Upper lobe of right lung (tissue), 1 donor: ENCODE measurements around the gene NOD1. TPM values are rescaled to one million over a fixed set of nuclear protein-coding genes. Genes with fewer than 3 reads are reported as not detected.

ENCODE experiments used
- ATAC-seq: fragments of 200-7000 bp; cut with Tn5 transposase; one replicate; pipeline ENCODE4 v1.9.1; 2020; ENCODE audit warnings: mild to moderate bottlenecking, moderate library complexity
- DNase-seq: peaks from one replicate; pipeline ENCODE4 v3.0.0-alpha.2; 2020
- H3K27ac ChIP-seq: fragments of 200-600 bp; one replicate; pipeline ENCODE4 v1.8.0; 2022
- H3K27me3 ChIP-seq: fragments of 200-600 bp; one replicate; pipeline ENCODE4 v1.8.0; 2022; ENCODE audit warnings: mild to moderate bottlenecking
- H3K36me3 ChIP-seq: fragments of 200-600 bp; one replicate; pipeline ENCODE4 v1.8.0; 2022
- H3K4me1 ChIP-seq: fragments of 200-600 bp; one replicate; pipeline ENCODE4 v1.8.0; 2022
- H3K4me3 ChIP-seq: fragments of 200-600 bp; one replicate; pipeline ENCODE4 v1.8.0; 2022; ENCODE audit warnings: mild to moderate bottlenecking
- H3K9me3 ChIP-seq: fragments of 200-600 bp; one replicate; pipeline ENCODE4 v1.8.0; 2022
- intact Hi-C: fragments of 100-400 bp; cut with DNase I; formaldehyde crosslinking; loops from one replicate; pipeline ENCODE4 v1.11.0; 2022
- total RNA-seq: library from RNA; stranded (reverse); fragmentation: NEBNext Ultra II Directional; extraction: Animal tissue kit (Norgen Biotek cat#: 25700); gene quantifications from one replicate; pipeline ENCODE4 v1.2.1, GENCODE V29; 2021
- TF ChIP-seq, protein P1 (sequence below): fragments of 200-600 bp; IDR thresholded peaks from one replicate; pipeline ENCODE4 v1.8.0; 2022; ENCODE audit warnings: antibody characterized with exemption
- donor health status: DM: no; HTN: yes; CAD: no; lungs with severe emphysema.

The NOD1 gene
- total RNA-seq, 1 donor from 2014 or later = 43.5 TPM

GRCh38 chr7:30379741-30380140 is 98.8 kb downstream of the NOD1 start:
- no peaks in the 10 kb centered on the region for H3K36me3 ChIP-seq
- no peak for ATAC-seq
- DNase-seq = no peak
- H3K4me1 ChIP-seq = no peaks in the 10 kb centered on the region
- no peaks in the 10 kb centered on the region for H3K27me3 ChIP-seq
- no peaks in the 10 kb centered on the region for H3K9me3 ChIP-seq
- no peak overlapping the region for H3K4me3 ChIP-seq
- no peak overlapping the region for H3K27ac ChIP-seq
- TF ChIP-seq, protein P1, sequence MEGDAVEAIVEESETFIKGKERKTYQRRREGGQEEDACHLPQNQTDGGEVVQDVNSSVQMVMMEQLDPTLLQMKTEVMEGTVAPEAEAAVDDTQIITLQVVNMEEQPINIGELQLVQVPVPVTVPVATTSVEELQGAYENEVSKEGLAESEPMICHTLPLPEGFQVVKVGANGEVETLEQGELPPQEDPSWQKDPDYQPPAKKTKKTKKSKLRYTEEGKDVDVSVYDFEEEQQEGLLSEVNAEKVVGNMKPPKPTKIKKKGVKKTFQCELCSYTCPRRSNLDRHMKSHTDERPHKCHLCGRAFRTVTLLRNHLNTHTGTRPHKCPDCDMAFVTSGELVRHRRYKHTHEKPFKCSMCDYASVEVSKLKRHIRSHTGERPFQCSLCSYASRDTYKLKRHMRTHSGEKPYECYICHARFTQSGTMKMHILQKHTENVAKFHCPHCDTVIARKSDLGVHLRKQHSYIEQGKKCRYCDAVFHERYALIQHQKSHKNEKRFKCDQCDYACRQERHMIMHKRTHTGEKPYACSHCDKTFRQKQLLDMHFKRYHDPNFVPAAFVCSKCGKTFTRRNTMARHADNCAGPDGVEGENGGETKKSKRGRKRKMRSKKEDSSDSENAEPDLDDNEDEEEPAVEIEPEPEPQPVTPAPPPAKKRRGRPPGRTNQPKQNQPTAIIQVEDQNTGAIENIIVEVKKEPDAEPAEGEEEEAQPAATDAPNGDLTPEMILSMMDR = no peak
- intact Hi-C loops = no loop called here

- TF ChIP-seq, protein P1 = no peak
- DNase-seq (no peak), ATAC-seq (no peak)
- no peaks in the 10 kb centered on the region for H3K27me3 ChIP-seq
- H3K4me3 ChIP-seq = no peak overlapping the region
- H3K4me1 ChIP-seq = no peaks in the 10 kb centered on the region
- intact Hi-C loops = no loop called here
- H3K27ac ChIP-seq = no peak overlapping the region
- no peaks in the 10 kb centered on the region for H3K36me3 ChIP-seq
- H3K9me3 ChIP-seq = no peaks in the 10 kb centered on the region
Observed at GRCh38 chr7:30379131-30379530, 99.5 kb downstream of the NOD1 start.

- ATAC-seq (peak; percentile 43), DNase-seq (no peak)
- intact Hi-C loops = no loop called here
Observed at GRCh38 chr7:30378275-30378674, 100.3 kb downstream of the NOD1 start.

More at GRCh38 chr7:30378275-30378674, 100.3 kb downstream of the NOD1 start:
- Histone ChIP-seq H3K27ac (no peak overlapping the region), H3K36me3 (no peaks in the 10 kb centered on the region), H3K4me1 (no peaks in the 10 kb centered on the region), H3K4me3 (no peak overlapping the region), H3K27me3 (no peaks in the 10 kb centered on the region), H3K9me3 (no peaks in the 10 kb centered on the region)
- TF ChIP-seq, protein P1 = no peak

Other genes with a start within 250 kb of the NOD1 start
- gene ZNRF2, start 194.2 kb downstream of the NOD1 start, total RNA-seq = 24.6 TPM
- gene GGCT, start 26.0 kb upstream of the NOD1 start, total RNA-seq = 25.6 TPM
- gene GARS1, start 116.1 kb upstream of the NOD1 start, total RNA-seq = 68.4 TPM
- gene CRHR2, start 203.7 kb upstream of the NOD1 start, total RNA-seq = not detected